Lower leg skin (tissue), 4 donors: ENCODE measurements around the gene SLC5A4. TPM values are rescaled to one million over a fixed set of nuclear protein-coding genes. Genes with fewer than 3 reads are reported as not detected.

Experiments used
- DNase-seq, 2 donors: peaks; one replicate each; pipeline ENCODE4 v3.0.0-alpha.2; 2019; ENCODE audit warnings: low spot score in 2 of 2
- H3K4me3 ChIP-seq: fragments of 200-600 bp; sonication (generic); 2 replicates; pipeline ENCODE4 v1.5.1; 2017; ENCODE audit warnings: mild to moderate bottlenecking, low read depth; ENCODE audit not compliant: poor library complexity, severe bottlenecking
- POLR2A ChIP-seq, 2 donors: fragments of 450-650 bp; IDR thresholded peaks; one replicate each; pipeline ENCODE4 v1.6.1; 2016 to 2017; ENCODE audit warnings: antibody characterized with exemption in 2 of 2, mild to moderate bottlenecking in 1 of 2, moderate library complexity in 1 of 2
- WGBS, 2 donors: methylation state at CpG; one replicate each; pipeline ENCODE4 v1.1.5; 2018; 5-methylcytosine and 5-hydroxymethylcytosine counted together
- intact Hi-C: fragments of 100-400 bp; cut with DNase I; formaldehyde crosslinking; loops from one replicate; pipeline ENCODE4 v1.15.0; 2023; ENCODE audit warnings: low total_unique reads
- total RNA-seq, 4 donors: library from RNA; depleted of rRNA; stranded (reverse); fragments of >200 nt; gene quantifications; one replicate each; pipeline ENCODE4 v1.1.0, GENCODE V29; 2016
- TF ChIP-seq, protein P1 (sequence below), 3 donors: fragments of 450-650 bp; IDR thresholded peaks; one replicate each; pipeline ENCODE4 v1.5.1; 2016; ENCODE audit warnings: antibody characterized with exemption in 3 of 3, mild to moderate bottlenecking in 3 of 3, moderate library complexity in 2 of 3

The SLC5A4 gene
- total RNA-seq, 4 donors from 2014 or later: not detected

DNA sequence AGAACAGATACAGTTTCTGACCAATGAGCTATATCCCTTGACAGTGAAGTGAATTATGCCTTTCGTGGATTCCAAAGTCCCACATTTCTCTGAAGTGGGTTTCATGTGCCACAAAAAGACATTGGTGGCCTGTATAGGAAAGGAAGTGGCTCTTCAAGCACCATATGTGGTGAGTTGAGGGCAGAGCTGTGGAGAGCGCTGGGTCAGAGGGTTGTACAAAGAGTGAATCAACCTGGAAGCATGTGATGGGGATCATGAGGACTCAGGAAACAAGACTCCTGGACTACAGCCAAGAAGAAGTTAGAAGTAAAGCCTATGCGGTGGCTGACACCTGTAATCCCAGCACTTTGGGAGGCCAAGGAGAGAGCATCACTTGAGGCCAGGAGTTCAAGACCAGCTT is 579 bp upstream of the SLC5A4 start:
- intact Hi-C loops: no loop called here
- WGBS, 2 donors: 78 to 80% methylated on average over 3 of the region's 3 CpGs
- TF ChIP-seq, protein P1, sequence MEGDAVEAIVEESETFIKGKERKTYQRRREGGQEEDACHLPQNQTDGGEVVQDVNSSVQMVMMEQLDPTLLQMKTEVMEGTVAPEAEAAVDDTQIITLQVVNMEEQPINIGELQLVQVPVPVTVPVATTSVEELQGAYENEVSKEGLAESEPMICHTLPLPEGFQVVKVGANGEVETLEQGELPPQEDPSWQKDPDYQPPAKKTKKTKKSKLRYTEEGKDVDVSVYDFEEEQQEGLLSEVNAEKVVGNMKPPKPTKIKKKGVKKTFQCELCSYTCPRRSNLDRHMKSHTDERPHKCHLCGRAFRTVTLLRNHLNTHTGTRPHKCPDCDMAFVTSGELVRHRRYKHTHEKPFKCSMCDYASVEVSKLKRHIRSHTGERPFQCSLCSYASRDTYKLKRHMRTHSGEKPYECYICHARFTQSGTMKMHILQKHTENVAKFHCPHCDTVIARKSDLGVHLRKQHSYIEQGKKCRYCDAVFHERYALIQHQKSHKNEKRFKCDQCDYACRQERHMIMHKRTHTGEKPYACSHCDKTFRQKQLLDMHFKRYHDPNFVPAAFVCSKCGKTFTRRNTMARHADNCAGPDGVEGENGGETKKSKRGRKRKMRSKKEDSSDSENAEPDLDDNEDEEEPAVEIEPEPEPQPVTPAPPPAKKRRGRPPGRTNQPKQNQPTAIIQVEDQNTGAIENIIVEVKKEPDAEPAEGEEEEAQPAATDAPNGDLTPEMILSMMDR (IDR thresholded peaks at IDR 0.05): no peak
- no peak for TF ChIP-seq POLR2A (IDR thresholded peaks at IDR 0.05)
- DNase-seq: no peak
- no peak overlapping the region for H3K4me3 ChIP-seq

GRCh38 chr22:32249231-32249630 is 5.9 kb downstream of the SLC5A4 start:
- H3K4me3 ChIP-seq: no peak overlapping the region
- no peak for DNase-seq
- WGBS, 2 donors: 84 to 96% methylated on average over 1 of the region's 1 CpG
- TF ChIP-seq, protein P1 (IDR thresholded peaks at IDR 0.05): no peak
- no peak for TF ChIP-seq POLR2A (IDR thresholded peaks at IDR 0.05)
- intact Hi-C loops: no loop called here

- TF ChIP-seq, protein P1 (IDR thresholded peaks at IDR 0.05): no peak
- TF ChIP-seq POLR2A (IDR thresholded peaks at IDR 0.05): no peak
- DNase-seq: no peak
- intact Hi-C loops: no loop called here
- WGBS, 2 donors: 59 to 64% methylated on average over 1 of the region's 1 CpG
- no peak overlapping the region for H3K4me3 ChIP-seq
Observed at GRCh38 chr22:32248276-32248675, 6.9 kb downstream of the SLC5A4 start.

DNA sequence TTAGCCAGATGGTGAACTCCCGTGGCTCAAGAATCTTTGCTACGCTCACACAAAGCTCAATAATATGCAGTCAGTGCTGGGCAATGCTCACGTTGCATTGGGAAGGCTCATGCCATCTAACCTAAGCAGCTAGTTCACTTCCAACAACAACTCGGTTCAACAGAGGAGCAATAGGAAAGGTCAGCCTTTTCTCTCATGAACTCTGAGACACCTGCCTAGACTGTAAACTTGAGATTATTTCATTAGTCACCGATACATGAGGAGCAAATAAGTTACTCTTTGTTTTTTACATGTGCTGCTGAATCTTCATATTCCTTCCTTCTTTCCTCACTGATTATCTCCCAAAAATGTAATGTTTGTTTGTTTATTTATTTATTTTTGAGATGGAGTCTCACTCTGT is 9.0 kb downstream of the SLC5A4 start:
- TF ChIP-seq, protein P1 (IDR thresholded peaks at IDR 0.05): no peak
- no peak for TF ChIP-seq POLR2A (IDR thresholded peaks at IDR 0.05)
- DNase-seq: no peak
- 78 to 85% methylated on average over 5 of the region's 5 CpGs for WGBS, 2 donors
- H3K4me3 ChIP-seq: no peak overlapping the region
- intact Hi-C loops: no loop called here

GRCh38 chr22:32245042-32245441 is 10.1 kb downstream of the SLC5A4 start:
- 71 to 72% methylated on average over 3 of the region's 3 CpGs for WGBS, 2 donors
- no peak for DNase-seq
- H3K4me3 ChIP-seq: no peak overlapping the region
- intact Hi-C loops: no loop called here
- TF ChIP-seq POLR2A (IDR thresholded peaks at IDR 0.05): no peak
- TF ChIP-seq, protein P1 (IDR thresholded peaks at IDR 0.05): no peak

DNA sequence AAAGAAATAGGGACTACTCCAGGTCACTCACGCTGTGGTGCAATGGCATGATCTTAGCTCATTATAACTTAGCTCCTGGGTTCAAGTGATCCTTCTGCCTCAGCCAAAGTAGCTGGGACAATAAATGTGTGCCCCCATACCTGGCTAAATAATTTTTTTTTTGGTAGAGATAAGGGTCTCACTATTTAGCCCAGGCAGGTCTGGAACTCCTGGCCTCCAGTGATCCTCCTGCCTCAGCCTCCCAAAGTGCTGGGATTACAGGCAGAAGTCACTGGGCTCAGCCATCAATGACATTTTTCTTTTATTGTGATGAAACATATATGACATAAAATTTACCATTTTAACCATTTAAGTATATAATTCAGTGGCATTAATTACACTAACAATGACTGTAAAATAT is 10.6 kb downstream of the SLC5A4 start:
- intact Hi-C loops: no loop called here
- WGBS, 2 donors: 93 to 97% methylated on average over 1 of the region's 1 CpG
- no peak overlapping the region for H3K4me3 ChIP-seq
- TF ChIP-seq POLR2A (IDR thresholded peaks at IDR 0.05): no peak
- TF ChIP-seq, protein P1 (IDR thresholded peaks at IDR 0.05): no peak
- DNase-seq: no peak
